Medulla oblongata (tissue), 1 donor: Measurements from ENCODE around the gene MUS81.
"Not testable (repeated sequence)": the region's sequence is repeated elsewhere in the genome, so short reads cannot be mapped to it uniquely, and the experiment has no call there.

Experiments used
- DNase-seq: peaks from one replicate; pipeline ENCODE4 v3.0.0-alpha.2; 2015; ENCODE audit errors: extremely low spot score

Gene MUS81, protein sequence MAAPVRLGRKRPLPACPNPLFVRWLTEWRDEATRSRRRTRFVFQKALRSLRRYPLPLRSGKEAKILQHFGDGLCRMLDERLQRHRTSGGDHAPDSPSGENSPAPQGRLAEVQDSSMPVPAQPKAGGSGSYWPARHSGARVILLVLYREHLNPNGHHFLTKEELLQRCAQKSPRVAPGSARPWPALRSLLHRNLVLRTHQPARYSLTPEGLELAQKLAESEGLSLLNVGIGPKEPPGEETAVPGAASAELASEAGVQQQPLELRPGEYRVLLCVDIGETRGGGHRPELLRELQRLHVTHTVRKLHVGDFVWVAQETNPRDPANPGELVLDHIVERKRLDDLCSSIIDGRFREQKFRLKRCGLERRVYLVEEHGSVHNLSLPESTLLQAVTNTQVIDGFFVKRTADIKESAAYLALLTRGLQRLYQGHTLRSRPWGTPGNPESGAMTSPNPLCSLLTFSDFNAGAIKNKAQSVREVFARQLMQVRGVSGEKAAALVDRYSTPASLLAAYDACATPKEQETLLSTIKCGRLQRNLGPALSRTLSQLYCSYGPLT

DNA sequence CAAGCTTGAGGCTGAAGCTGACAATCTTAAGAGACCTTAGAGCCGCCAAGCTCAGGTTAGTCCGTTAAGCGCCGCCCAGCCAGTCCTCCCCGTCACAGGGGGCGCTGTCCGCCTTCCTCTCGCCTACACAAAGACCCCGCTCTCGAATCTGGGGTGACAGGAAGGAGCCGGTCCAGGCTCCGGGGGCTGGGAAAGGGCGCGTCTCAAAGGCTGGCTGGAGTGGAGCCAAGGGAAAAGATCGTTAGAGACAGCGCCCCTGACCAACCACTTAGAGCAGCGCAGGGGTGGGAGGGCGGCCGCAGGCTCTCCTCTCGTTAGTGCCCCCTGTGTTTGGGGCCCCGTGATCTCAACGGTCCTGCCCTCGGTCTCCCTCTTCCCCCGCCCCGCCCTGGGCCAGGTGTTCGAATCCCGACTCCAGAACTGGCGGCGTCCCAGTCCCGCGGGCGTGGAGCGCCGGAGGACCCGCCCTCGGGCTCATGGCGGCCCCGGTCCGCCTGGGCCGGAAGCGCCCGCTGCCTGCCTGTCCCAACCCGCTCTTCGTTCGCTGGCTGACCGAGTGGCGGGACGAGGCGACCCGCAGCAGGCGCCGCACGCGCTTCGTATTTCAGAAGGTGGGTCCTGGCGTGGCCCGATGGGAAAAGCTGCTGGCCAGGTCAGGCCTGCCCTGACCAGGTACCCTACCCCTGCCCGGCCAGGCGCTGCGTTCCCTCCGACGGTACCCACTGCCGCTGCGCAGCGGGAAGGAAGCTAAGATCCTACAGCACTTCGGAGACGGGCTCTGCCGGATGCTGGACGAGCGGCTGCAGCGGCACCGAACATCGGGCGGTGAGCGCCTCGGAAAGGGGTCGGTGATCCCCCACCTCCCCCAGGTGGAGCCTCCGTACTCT, at the start of gene MUS81:
Gene MUS81, plus strand, starts transcription at position 156 of the 887 bp plus-strand sequence. Its CDS starts 321 bp downstream, at position 477.
- DNase-seq, result peak; percentile 97

DNA sequence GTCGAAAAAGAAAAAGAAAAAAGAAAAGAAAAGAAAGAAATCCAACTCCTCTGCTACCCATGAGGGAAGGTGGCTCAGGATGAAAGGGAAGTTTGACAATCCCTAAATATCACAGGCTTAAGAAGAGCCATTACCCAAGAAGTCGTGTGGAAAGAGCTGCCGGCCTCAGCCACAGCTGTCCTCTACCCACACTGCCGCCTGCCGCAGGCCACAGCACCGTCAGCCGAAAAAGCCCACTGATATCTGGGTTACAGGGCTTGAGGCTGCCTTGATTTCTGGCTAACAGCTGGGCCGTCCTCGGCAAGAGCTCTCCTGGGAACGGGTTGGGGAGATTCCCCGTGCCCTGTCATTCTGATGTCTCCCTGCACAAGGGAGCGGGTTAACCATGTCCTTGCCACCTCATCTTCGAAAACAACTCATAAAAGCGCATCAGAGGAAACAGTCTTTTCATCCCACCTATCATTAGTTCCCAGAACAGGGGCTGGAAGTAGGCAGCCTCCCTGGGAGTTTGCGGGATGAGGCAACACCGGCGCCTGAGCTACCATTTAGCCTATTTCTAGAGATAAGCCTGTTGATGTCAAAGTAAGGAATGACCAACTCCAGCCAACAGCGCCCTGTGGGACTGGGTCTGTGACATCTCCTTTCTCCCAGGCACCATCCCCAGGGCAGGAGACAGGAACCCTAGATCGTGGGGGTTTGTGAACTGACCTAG, 48.3 kb upstream of the MUS81 start:
- no peak for DNase-seq

DNA sequence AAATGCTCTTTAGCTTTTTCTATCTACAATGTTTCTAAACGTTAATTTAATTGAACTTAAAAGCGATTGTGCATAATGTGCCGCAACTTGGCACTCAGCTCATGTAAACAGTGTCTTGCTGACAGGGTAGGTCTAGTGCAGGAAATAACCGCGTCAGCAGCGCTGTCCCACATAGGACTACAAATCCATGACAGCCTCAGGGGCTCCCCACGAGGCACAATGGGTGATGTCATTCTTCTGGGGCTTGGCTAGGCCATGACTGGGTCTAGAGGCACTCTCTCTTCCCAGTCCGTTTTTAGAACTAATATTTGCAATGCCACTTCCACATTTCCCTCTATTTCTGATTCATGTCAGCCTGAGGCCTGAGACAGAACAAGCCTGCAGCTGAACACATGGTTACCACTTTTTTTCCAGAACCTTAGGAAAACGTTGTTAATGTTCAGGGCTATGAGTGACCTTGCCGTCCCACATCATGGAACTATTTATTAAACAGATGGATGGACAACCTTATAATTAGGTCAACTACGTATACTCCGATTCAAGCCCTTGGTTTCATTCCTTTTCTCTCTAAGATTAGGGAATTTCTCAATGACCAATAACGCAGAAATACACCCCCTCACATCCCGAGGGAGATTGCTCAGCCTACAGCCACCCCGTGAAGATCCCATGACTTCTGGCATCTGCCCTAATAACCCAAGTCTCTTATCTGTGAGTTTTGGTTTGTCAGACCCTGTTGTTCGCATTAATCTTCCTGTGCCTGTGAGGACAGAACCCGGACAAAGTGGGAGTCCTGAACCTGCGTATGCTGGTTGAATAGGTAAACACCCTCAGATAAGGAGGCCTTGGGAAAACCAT, 45.9 kb upstream of the MUS81 start:
- peak; percentile 56 for DNase-seq

DNA sequence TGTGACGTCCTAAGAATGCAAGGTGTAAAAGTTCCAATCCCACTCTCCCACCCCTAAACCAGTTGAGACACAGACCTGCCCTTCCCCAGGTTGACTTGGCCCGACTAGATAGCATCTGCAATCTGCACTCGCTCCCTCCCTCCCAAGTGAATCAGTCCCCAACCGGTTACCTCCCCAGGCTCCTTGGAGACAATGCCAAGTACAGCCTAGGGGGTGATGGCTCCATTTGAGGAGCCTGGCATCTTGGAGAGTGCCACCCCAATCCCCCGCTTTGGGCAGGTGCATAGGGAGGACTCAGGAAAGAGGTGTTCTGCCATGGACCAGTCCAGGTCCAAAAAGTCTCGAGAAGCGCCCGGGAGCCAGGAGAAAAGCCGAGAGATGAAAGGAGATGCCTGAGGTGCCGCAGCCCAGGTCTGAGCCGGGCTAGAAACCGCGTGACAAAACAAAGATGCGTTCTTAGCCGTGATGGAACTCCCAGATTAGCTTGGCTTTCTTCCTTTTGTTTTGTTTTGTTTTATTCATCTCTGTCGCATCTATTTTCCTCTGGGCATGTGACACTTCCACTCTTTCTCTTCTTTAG, 45.2 kb upstream of the MUS81 start:
- DNase-seq, result no peak

DNA sequence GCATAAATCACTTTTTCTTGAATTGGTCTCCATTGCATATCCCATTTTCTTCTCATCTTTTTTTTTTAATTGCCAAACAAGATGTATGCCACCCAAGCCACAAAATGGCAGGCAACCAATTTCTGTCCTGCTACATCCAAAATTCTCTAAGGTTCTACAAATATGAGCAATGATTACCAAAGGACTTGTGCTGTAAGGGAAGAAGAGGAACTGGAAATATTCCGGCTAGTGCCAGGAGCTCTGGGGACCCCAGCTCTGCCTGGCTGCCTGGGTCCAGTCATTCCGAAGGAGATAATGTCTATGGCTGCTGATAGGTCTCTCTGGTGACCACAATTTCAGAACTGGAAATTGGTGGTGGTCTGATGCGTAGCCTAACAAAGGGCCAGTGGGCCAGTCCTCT, 43.5 kb upstream of the MUS81 start:
- DNase-seq, result no peak

DNA sequence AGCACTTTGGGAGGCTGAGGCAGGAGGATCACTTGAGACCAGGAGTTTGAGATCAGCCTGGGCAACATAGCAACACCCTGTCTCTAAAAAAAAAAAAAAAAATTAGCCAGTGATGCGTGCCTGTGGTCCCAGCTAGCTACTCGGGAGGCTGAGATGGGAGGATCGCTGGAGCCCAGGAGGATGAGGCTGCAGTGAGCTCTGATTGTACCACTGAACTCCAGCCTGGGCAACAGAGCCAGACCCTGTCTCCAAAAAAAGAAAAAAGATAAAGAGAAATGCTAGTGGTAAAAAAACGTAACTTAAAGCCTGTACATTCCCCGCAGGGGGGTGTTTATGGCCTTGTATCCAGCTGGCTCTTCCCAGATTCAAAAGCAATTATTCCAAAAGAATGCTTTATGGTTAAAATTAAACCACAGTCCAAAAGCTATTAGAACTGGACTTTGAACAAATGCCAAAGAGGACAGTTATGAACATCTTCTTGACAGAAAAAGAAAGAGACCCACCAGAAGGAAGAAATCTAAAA, 42.9 kb upstream of the MUS81 start:
- no peak for DNase-seq

DNA sequence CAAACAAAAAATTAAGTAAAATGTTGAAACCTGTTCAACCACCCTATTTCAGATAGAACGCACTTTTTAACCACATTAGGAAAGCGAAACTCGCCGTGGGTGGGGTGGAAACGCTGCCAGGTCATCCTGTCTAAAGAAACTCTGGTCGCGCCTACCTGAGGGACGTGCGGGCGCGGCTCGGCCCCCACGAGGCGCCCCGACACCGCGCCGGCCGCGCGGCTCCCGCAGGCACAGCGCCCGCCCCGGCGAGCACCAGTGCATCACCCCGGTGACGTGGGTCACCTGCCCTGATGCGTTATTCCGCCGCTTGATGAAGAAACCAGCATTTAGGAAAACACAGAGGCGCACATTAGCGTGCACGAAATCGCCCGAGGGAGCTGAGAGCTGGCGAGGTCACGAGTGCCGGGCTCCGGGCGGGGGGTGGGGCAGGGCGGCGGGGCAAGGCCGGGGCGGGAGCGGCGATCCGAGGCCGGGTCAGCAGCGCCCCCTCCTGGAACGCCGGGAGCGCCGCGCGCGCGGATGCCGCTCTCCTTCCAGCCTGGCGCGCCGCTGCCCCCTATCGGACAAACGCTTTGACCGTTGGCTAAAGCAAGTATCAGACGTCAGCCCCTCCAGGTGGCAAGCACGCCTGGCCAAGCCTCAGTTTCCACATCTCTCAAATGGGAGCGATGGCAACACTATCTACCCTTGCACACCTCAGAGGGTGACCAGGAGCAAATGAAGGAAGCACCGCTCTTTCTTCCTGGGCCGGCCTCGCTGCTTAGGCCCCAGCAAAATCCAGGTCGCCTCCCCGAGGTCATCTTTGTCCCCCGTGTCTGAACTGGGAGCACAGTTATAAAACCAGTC, 42.2 kb upstream of the MUS81 start:
- DNase-seq, result peak; percentile 95

DNA sequence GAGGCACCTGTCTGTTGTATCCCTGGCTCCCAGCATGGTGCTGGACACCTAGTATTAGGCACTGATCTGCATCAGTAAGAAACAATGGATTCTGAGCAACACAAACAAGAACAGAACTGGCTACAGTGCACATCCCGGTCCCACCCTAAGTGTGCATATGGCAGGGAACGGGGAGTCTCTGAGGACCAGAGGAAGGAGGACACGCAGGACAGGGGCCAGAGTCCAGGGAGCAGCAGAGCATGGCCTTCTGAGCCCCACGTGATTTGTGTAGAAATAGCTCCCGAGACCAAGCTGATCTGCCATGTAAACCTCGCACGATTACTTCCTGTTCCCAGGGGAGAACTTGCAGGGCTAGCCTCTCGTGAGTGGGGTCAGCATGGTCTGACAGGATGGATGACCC, 39.1 kb upstream of the MUS81 start:
- DNase-seq, result no peak

DNA sequence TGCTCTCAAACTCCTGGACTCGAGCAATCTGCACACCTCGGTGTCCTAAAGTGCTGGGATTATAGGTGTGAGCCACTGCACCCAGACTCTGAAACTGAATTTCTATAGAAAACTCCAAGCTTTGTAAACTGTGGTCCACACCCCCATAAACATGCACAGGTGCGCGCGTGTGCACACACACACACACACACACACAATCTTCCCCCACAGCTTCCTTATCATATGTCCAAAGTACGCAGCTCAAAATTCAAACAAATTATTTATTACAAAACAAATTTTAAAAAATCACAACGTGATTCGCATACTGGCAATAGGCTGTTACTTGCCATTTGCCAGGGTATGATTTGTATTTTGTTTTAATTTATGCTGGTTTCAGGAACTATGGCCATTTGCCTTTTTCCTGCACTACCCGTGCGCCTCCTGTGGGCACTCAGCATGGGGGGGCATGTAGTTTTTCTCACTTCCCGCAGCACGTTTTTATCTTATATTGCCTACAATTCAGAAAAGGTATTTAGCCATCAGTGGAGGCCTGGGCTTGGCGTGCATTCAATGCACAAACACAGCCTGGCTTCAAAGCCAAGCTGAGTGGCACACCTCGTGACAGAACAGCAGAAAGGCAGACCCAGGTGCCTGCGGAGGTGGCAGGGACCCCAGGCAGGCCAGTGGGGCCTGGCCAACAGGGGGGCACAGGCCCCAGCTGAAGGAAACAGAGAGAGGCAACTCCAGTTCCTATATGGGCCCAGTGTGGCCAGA, 37.3 kb upstream of the MUS81 start:
- no peak for DNase-seq

DNA sequence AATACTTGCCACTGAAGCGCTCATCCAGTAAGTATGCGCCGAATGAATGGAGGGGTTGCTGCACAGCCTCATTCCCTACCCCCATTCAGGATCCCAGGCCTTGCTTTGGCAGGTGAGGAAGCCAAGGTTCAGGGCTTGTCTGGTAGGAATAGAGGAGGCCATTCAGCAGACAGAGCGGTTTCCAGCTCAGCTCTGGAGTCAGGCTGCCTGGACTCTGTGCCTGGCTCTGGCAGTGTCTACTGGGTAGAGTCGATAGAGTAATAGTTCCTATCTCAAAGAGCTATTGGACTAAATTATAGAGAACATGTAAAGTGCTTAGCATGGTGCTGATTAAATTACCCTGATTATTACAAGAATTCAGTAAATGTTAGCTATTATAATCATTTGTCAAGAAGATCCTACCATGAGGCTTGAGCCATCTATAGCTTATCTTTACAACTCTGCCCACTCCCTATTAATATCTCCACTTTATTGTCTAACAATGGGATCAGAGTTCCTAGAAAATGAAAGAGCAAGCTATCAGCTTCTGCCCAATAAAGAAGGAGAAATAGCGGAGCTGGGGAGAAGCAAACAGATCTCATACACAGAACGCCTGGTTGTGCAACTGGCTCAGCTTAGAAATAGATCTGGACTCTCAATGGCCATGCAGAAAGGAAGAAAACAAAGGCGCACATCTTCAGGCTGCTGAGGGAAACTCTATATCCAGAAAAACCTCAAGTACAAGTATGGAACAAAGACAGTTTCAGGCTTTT, 33.1 kb upstream of the MUS81 start:
- no peak for DNase-seq

DNA sequence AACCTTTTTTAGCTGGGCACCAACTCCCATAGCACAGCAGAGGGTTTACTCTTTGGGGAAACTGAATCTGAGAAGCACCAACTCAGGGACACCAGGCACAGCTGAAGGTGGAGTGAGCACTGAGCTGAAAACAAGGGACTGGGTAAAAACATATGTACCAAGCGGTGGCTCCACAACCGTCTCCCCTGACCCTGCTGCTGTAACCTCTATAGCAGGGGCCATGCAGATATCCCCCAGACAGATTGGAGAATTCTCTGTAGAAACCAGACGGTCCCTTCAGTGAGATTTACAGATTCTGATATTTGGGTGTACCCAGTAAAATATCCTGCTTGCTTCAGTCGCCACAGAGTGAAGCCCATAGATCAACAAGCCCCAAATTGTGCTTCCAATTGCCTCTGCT, 30.8 kb upstream of the MUS81 start:
- DNase-seq, result no peak

DNA sequence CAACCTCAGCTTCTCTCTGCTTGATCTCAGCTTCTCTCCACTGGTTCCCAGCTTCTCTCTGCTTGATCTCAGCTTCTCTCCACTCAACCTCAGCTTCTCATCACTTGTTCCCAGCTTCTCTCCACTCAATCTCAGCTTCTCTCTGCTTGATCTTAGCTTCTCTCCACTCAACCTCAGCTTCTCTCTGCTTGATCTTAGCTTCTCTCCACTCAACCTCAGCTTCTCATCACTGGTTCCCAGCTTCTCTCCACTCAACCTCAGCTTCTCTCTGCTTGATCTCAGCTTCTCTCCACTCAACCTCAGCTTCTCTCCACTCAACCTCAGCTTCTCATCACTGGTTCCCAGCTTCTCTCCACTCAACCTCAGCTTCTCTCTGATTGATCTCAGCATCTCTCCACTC, 28.0 kb upstream of the MUS81 start:
- not testable (repeated sequence) for DNase-seq

DNA sequence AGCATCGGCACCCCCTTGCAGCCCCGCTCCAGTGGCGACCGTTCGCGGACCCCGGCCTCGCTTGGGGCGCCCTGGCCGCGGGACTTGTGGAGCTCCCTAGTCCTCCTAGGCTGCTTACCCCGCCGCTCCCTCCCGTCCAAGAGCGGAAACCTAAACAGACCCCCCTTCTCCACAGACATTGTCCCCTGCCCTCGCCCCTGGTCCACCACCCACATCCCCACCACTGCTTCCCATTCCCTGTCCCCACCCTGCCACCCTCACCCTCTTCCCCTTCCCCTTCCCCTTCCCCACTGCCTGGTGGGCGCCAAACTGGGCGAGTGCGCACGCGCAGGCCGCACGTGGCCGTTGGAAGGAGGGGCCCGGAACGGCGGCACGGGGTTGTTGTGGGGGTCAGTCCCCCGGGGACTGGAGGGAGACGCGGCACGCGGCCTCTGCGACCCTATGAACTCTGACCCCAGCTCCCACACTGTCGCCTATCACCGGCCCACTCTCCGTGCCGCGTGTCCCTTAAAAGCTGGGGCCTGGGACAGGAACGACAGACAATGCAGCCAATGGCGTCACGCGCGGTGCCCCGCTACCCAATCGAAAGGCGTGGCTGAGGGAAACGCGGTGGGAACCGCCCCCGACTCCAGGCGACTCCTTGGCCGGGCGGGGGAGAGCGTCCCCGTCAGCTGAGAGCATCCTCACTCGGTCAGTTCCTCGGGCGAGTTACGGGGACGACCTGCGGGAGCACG, 26.8 kb upstream of the MUS81 start, which contains the start of gene SNX32:
Gene SNX32, plus strand, starts transcription at position 667 of the 734 bp plus-strand sequence. CDS start 103 bp downstream, outside the sequence.
- DNase-seq, result peak; percentile 97

DNA sequence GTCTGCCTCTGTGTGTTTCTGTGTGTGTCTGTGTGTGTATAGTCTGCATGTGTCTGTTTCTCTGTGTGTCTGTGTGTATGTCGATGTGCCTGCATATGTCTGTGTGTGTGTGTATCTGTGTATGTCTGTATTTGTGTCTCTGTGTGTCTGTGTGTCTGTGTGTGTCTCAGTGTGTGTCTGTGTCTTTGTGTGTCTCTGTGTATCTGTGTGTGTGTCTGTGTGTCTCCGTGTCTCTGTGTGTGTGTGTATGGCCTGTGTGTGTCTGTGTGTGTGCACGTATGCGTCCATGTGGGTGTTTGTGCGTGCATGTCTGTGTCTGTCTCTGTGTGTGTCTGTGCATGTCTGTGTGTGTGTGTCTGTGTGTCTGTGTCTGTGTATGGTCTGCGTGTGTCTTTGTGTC, 26.0 kb upstream of the MUS81 start:
- no peak for DNase-seq

DNA sequence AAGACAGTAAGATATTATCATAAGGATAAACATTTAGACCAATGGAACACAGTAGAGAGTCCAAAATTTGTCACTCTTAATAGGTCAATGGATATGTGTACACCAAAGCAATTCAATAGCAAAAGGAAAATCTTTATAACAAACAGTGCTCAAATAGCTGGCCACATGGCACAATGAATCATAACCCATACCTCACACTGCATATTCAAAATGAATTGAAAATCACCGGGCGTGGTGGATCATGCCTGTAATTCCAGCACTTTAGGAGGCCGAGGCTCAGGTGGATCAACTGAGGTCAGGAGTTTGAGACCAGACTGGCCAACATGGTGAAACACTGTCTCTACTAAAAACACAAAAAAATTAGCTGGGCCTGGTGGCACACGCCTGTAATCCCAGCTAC, 18.1 kb upstream of the MUS81 start:
- DNase-seq, result no peak

DNA sequence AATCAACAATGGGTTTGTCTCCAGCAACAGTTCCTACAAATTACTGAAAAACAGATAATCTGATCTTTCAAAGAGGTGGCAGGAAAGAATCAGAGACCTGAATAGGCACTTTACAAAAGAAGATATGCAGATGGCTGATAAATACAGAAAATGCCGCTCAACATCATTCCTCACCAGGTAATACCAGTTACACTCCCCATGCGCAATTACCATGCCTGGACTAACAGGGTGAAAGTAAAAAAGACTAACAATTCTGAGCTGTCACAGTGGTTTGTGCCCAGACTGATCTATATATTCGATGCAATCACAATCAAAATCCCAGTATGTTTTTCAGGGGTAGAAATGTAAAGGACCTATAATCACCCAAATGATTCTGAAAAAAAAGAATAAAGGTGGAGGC, 16.4 kb upstream of the MUS81 start:
- DNase-seq, result no peak

DNA sequence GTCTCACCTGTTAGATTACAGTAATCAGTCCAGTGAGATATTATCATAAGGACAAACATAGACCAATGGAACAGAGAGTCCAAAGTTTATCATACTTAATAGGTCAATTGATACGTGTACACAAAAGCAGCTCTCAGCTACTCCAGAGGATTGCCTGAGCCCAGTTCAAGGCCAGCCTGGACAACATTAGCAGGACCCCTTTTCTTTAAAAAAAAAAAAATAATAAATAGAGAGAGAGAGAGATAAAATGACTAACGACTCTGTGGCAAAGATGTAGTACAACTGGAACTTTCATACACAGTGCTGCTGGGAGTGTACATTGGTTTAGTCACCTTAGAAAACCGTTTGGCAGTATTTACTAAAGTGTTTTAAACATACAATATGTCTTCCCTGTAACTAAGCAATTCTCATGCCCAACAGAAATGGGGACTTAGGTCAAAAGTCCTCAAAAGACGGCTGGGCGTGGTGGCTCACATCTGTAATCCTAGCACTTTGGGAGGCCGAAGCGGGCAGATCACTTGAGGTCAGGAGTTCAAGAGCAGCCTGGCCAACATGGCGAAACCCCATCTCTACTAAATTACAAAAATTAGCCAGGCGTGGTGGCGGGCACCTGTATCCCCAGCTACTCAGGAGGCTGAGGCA, 15.9 kb upstream of the MUS81 start:
- DNase-seq, result no peak
